Ishikawa (cell line): ENCODE measurements around the gene FAM3C.

ENCODE experiments used
- CEBPB ChIP-seq: IDR thresholded peaks from 2 replicates; pipeline ENCODE4 v1.6.1; 2012
- EP300 ChIP-seq: IDR thresholded peaks from 2 replicates; pipeline ENCODE4 v1.6.1; 2012; ENCODE audit warnings: borderline replicate concordance
- NFIC ChIP-seq: IDR thresholded peaks from 2 replicates; pipeline ENCODE4 v1.6.1; 2012
- RAD21 ChIP-seq: IDR thresholded peaks from 2 replicates; pipeline ENCODE4 v1.6.1; 2012; ENCODE audit warnings: low read depth
- TAF1 ChIP-seq: IDR thresholded peaks from 2 replicates; pipeline ENCODE4 v1.6.1; 2012; ENCODE audit warnings: low read depth, mild to moderate bottlenecking
- TEAD4 ChIP-seq: IDR thresholded peaks from 2 replicates; pipeline ENCODE4 v1.6.1; 2012
- YY1 ChIP-seq: IDR thresholded peaks from 2 replicates; pipeline ENCODE4 v1.6.1; 2012; ENCODE audit warnings: low read depth
- TF ChIP-seq, protein P1 (sequence below): IDR thresholded peaks from 2 replicates; pipeline ENCODE4 v1.6.1; 2012
- TF ChIP-seq, protein P2 (sequence below): IDR thresholded peaks from 2 replicates; pipeline ENCODE4 v1.6.1; 2012; ENCODE audit warnings: low read depth, mild to moderate bottlenecking
- TF ChIP-seq, protein P3 (sequence below): IDR thresholded peaks from 2 replicates; pipeline ENCODE4 v1.6.1; 2012

DNA sequence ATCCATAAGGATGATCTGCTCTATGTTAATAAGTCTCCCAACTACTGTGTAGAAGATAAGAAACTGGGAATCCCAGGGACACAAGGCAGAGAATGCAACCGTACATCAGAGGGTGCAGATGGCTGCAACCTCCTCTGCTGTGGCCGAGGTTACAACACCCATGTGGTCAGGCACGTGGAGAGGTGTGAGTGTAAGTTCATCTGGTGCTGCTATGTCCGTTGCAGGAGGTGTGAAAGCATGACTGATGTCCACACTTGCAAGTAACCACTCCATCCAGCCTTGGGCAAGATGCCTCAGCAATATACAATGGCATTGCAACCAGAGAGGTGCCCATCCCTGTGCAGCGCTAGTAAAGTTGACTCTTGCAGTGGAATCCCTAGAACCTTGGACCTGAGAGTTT lies 57.0 kb downstream of the FAM3C start:
- no peak for TF ChIP-seq CEBPB
- TF ChIP-seq, protein P1, sequence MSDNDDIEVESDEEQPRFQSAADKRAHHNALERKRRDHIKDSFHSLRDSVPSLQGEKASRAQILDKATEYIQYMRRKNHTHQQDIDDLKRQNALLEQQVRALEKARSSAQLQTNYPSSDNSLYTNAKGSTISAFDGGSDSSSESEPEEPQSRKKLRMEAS: no peak
- no peak for TF ChIP-seq TAF1
- TF ChIP-seq YY1: no peak
- TF ChIP-seq EP300: no peak
- no peak for TF ChIP-seq NFIC
- TF ChIP-seq, protein P2, sequence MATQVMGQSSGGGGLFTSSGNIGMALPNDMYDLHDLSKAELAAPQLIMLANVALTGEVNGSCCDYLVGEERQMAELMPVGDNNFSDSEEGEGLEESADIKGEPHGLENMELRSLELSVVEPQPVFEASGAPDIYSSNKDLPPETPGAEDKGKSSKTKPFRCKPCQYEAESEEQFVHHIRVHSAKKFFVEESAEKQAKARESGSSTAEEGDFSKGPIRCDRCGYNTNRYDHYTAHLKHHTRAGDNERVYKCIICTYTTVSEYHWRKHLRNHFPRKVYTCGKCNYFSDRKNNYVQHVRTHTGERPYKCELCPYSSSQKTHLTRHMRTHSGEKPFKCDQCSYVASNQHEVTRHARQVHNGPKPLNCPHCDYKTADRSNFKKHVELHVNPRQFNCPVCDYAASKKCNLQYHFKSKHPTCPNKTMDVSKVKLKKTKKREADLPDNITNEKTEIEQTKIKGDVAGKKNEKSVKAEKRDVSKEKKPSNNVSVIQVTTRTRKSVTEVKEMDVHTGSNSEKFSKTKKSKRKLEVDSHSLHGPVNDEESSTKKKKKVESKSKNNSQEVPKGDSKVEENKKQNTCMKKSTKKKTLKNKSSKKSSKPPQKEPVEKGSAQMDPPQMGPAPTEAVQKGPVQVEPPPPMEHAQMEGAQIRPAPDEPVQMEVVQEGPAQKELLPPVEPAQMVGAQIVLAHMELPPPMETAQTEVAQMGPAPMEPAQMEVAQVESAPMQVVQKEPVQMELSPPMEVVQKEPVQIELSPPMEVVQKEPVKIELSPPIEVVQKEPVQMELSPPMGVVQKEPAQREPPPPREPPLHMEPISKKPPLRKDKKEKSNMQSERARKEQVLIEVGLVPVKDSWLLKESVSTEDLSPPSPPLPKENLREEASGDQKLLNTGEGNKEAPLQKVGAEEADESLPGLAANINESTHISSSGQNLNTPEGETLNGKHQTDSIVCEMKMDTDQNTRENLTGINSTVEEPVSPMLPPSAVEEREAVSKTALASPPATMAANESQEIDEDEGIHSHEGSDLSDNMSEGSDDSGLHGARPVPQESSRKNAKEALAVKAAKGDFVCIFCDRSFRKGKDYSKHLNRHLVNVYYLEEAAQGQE: no peak
- no peak for TF ChIP-seq RAD21
- no peak for TF ChIP-seq TEAD4
- TF ChIP-seq, protein P3, sequence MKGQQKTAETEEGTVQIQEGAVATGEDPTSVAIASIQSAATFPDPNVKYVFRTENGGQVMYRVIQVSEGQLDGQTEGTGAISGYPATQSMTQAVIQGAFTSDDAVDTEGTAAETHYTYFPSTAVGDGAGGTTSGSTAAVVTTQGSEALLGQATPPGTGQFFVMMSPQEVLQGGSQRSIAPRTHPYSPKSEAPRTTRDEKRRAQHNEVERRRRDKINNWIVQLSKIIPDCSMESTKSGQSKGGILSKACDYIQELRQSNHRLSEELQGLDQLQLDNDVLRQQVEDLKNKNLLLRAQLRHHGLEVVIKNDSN: no peak
